ENCODE measurements around the gene IL12RB1.
"Not testable (repeated sequence)": the region's sequence is repeated elsewhere in the genome, so short reads cannot be mapped to it uniquely, and the experiment has no call there.

Gene IL12RB1

GRCh38 chr19:18044825-18045304, 41.9 kb downstream of the IL12RB1 start:
- peak; percentile 55 to 72 (median 62) for DNase-seq

- no peak for DNase-seq
Measured at GRCh38 chr19:18043676-18044075, 43.1 kb downstream of the IL12RB1 start.

- DNase-seq = no peak
Measured at GRCh38 chr19:18041054-18041453, 45.7 kb downstream of the IL12RB1 start.

DNA sequence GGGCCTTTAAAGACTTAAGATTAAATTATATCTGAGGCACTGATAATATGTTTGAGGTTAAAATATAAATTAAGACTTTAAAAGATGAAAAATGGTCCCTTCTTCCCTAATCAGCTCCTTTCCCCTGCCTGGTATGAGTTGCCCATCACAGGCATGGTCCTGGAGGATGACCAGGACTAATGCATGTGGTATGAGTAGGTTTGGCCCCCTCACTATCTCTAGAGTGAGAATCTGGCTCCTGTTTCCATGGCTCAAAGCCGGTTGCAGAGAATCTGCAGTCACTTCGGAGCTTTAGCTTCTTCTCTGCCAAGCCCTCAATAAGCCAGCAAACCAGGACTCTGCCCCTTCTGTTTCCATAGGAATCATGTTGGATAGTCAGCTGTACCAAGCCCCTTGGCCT, 54.6 kb downstream of the IL12RB1 start:
- not testable (repeated sequence) for DNase-seq

- DNase-seq = not testable (repeated sequence)
Measured at GRCh38 chr19:18031401-18031800, 55.3 kb downstream of the IL12RB1 start.

GRCh38 chr19:18029617-18030338, 57.0 kb downstream of the IL12RB1 start:
- DNase-seq = no peak

- DNase-seq = no peak
Measured at GRCh38 chr19:18027151-18027550, 59.6 kb downstream of the IL12RB1 start.

- DNase-seq = peak in 2 of 4 experiments; percentile 24 to 34
Measured at GRCh38 chr19:18023622-18024251, 63.0 kb downstream of the IL12RB1 start.

DNA sequence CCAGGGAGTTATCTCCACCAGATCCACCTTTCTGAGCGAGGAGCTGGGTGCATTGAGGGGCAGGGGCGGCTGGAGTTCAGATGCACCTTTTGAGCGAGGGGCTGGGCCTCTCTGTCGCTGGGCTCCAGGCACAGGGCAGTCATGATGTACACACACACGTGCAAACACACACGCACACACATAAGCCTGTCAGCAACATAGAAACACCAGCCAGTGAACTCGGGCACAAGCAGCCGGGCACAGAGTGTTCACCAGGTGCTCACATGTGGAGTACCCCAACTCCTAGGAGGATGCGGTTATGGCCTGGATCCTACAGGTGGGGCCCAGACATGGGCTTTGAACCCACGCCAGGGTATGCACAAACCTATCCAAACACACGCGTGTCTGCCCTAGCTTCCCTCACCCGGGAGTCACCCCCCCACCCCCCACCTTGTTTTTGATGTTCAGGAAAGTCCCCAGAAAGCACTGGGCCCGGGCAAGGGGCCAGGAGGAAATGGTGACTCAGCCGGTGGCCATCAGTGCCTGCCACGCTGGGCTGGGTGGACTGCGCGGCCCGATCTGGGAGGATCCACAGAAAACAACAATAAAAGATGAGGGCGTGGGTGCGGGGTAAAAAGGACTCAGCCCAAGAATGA, 65.5 kb downstream of the IL12RB1 start:
- DNase-seq = peak in 2 of 4 experiments; percentile 41 to 56

- DNase-seq = no peak
Measured at GRCh38 chr19:18020212-18021085, 66.3 kb downstream of the IL12RB1 start.

GRCh38 chr19:18017275-18018083, 69.3 kb downstream of the IL12RB1 start:
- DNase-seq = no peak

DNA sequence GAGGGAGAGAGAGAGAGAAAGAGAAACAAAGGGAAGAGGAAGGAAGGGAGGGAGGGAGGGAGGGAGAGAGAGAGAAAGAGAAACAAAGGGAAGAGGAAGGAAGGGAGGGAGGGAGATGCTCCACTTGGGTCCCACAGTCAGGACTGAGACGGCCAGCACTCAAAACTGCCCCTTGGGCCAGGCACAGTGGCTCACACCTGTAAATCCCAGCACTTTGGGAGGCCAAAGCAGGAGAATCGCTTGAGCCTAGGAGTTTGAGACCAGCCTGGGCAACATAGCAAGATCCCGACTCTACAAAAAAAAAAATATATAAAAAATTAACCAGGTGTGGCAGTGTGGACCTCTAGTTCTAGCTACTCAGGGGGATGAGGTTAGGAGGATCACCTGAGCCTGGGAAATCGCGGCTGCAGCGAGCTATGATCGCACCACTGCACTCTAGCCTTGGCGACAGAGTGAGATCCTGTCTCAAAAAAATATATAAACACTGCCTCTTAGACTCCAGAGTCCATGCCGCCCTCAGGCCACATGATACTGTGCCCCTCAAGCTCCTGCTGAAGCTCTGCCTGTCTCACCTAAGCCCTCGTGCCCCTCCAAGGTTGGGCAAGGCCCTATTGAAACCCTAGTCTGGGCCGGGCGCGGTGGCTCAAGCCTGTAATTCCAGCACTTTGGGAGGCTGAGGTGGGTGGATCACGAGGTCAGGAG, 70.4 kb downstream of the IL12RB1 start:
- no peak for DNase-seq

DNA sequence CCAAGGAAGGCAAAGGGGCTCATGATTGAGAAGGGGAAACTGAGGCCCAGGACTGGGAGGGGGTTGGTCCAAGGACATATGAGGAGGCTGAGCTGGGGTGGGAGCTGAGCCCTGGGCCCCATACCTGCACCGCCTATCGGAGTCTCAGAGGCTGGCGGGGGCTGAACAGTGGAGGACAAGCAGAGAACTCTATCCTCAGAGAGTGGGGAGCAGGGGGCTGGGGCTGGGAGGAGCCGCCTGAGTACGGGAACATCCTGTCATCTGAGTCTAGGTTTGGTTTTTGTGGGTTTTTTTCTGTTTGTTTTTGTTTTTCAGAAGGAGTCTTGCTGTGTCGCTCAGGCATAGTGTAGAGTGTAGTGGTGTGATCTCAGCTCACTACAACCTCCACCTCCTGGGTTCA, 72.5 kb downstream of the IL12RB1 start:
- peak in 1 of 4 experiments; percentile 31 for DNase-seq

DNA sequence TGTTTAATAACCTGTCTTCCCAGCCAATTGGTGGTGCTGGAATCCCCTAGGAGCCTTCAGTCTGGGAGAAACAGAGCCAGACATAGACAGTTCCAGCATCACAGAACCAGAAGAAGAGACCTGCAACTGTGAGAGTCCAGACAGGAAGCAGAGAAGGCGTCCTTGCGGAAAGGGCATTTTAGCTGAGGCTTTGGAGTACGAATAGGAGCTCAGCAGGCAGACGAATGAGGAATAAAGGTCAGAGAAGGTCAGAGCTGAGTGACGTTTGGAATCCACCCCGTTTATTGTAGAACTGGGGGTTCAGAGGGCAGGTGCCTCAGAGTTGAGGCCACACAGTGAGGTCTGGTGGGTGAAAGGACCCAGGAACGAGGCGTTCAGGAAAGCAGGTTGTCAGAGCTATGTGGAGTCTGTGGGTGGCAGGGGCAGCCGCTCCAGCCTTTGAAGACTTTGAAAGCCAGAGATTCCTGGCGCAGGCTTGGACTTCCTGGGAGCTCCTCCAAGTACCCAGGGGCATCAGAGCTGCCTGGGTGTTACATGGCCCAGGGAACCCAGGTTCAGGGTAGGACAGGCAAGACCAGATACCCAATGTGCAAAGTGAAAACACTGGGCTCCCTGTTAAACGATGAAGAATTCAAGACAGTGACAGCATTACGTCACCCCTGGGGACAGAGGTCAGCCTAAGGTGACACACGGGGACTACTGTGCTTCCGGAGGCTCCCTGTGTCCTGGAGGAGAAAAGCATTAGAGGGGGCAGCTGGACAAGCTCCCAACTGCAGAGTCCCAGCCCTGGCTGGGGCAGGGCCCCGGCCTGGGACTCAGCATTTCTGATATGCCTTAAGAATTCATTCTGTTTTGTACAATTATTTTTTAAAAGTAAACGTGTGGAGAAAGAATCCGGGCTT, 73.3 kb downstream of the IL12RB1 start:
- no peak for DNase-seq

DNA sequence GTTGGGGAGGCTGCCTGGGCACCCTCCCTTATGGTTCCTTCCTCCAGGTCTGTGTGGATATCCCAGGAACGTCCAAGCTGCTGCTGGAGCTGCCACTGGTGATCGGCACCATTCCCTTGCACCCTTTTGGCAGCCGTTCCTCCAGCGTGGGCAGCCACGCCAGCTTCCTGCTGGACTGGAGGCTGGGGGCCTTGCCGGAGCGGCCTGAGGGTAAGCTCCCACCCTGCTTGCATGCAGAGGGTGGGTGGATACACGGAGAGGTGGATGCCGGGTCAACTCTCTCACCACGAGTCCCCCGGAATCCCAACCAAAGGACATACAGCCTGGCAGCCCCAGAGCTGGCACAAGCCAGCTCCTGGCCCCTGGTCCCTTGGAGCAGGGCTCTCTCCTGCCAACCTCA, 76.6 kb downstream of the IL12RB1 start:
- no peak for DNase-seq

DNA sequence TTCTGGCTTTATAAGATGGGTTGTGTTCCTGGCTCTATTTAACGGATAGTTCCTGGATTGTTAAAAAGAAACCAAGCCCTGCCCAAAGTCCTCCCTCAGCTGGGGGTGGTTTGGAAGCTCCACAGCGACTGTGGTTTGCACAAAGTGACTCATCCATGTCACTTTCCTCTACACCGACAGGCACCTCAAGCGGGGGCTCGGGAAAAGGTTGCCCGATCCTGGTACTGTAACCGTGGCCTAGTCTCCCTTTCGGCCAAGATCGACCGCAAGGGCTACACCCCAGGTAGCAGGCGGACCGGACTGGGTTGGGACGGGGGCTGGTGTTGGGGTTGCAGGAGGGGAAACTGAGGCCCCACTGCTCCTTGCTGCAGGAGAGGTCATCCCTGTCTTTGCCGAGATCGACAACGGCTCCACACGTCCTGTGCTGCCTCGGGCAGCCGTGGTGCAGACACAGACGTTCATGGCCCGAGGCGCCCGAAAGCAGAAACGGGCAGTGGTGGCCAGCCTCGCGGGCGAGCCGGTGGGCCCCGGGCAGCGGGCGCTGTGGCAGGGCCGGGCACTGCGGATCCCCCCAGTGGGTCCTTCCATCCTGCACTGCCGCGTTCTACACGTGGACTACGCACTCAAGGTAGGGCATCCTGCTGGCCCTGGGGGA, 77.2 kb downstream of the IL12RB1 start:
- DNase-seq = no peak
